K562 (cell line): ENCODE data around the gene MLIP. TPM values are rescaled to one million over a fixed set of nuclear protein-coding genes. Genes with fewer than 3 reads are reported as not detected.

Source experiments
- ATAC-seq: fragments of 200-7000 bp; cut with Tn5 transposase; 3 replicates; pipeline ENCODE4 v1.9.1; 2020; ENCODE audit warnings: moderate library complexity
- BruUV-seq: library from RNA; stranded (reverse); fragments of 400-500 nt; replicated peaks from 2 replicates; lab custom pipeline; 2021; lab: Mats Ljungman, UMichigan
- CTCF ChIA-PET: fragments of 300-600 bp; formaldehyde crosslinking; extraction: SDS; loops from one replicate; lab custom pipeline; 2021; ENCODE audit warnings: low intra/inter-chr PET ratio; lab: Yijun Ruan, JAX
- POLR2A ChIA-PET: fragments of 300-600, 350-650 bp; sonication (Branson Sonifier 250); formaldehyde crosslinking; extraction: SDS; loops from one replicate; lab custom pipeline; 2021; ENCODE audit warnings: antibody characterized with exemption, inconsistent platforms; lab: Yijun Ruan, JAX
- DNase-seq, 4 experiments: peaks; one replicate each; pipeline versions ENCODE4 v3.0.0 to v3.0.0-alpha.2; 2011 to 2018; ENCODE audit warnings: low spot score in 3 of 4, mixed read lengths in 3 of 4; ENCODE audit errors: extremely low read depth in 1 of 4
- FAIRE-seq: peaks from 2 replicates; lab custom pipeline; 2011; peaks lifted over from hg19 to GRCh38; lab: Jason Lieb, UNC
- H2AFZ ChIP-seq: 2 replicates; pipeline ENCODE4 v1.6.0; 2011; ENCODE audit warnings: low read depth, low read length, control low read depth, inconsistent platforms
- H3K27ac ChIP-seq: fragments of 200-600 bp; 3 replicates; pipeline ENCODE4 v1.8.0; 2011; ENCODE audit warnings: low read depth, mild to moderate bottlenecking, control low read depth, inconsistent platforms, low read length, moderate library complexity, mixed read lengths; ENCODE audit errors: extremely low read depth
- H3K27me3 ChIP-seq, 2 experiments: fragments of 300-600 bp in 1 of 2; 2 replicates in 1 of 2; 3 replicates in 1 of 2; pipeline versions ENCODE4 v1.6.0 to v1.8.0; 2011; ENCODE audit warnings: inconsistent platforms in 2 of 2, low read length in 2 of 2, mild to moderate bottlenecking in 1 of 2, mixed read lengths in 1 of 2, moderate library complexity in 1 of 2; ENCODE audit not compliant: control insufficient read depth in 2 of 2, insufficient read depth in 2 of 2
- H3K36me3 ChIP-seq: fragments of 300-600 bp; 3 replicates; pipeline ENCODE4 v1.8.0; 2011; ENCODE audit warnings: mild to moderate bottlenecking, low read length, inconsistent platforms; ENCODE audit not compliant: control insufficient read depth, insufficient read depth
- H3K4me1 ChIP-seq, 2 experiments: fragments of 200-600 bp in 1 of 2; replicated peaks in 1 of 2; 2 replicates in 1 of 2; 3 replicates in 1 of 2; pipeline versions ENCODE4 v1.5.1 to v1.8.0; 2011; ENCODE audit warnings: inconsistent platforms in 2 of 2, low read length in 2 of 2, mild to moderate bottlenecking in 1 of 2, mixed read lengths in 1 of 2, moderate library complexity in 1 of 2; ENCODE audit not compliant: control insufficient read depth in 2 of 2, insufficient read depth in 2 of 2
- H3K4me2 ChIP-seq: 2 replicates; pipeline ENCODE4 v1.6.1; 2011; ENCODE audit warnings: low read length, control low read depth, inconsistent platforms, mixed read lengths; ENCODE audit not compliant: insufficient read depth
- H3K4me3 ChIP-seq: fragments of 200-600 bp; sonication (generic), shearing (Covaris generic); 2 replicates; pipeline ENCODE4 v1.5.1; 2016; ENCODE audit warnings: control low read depth, inconsistent platforms
- H3K79me2 ChIP-seq: fragments of 200-600 bp; 3 replicates; pipeline ENCODE4 v1.8.0; 2011; ENCODE audit warnings: low read length, inconsistent platforms; ENCODE audit not compliant: control insufficient read depth, insufficient read depth
- H3K9ac ChIP-seq, 2 experiments: 2 replicates each; pipeline versions ENCODE4 v1.6.0 to v1.6.1; 2011; ENCODE audit warnings: low read depth in 2 of 2, low read length in 2 of 2, control low read depth in 1 of 2, inconsistent platforms in 1 of 2, mild to moderate bottlenecking in 1 of 2, mixed read lengths in 1 of 2; ENCODE audit not compliant: insufficient read depth in 1 of 2
- H3K9me1 ChIP-seq: one replicate; pipeline ENCODE4 v1.6.0; 2011; ENCODE audit warnings: inconsistent platforms, mild to moderate bottlenecking, low read length, moderate library complexity; ENCODE audit not compliant: control insufficient read depth, insufficient read depth
- H3K9me3 ChIP-seq: replicated peaks from 2 replicates; pipeline ENCODE4 v1.5.1; 2011; ENCODE audit warnings: low read depth, low read length, inconsistent platforms; ENCODE audit not compliant: control insufficient read depth, insufficient read depth
- H4K20me1 ChIP-seq: replicated peaks from 2 replicates; pipeline ENCODE4 v1.6.1; 2011; ENCODE audit warnings: low read length, inconsistent platforms, mixed read lengths; ENCODE audit not compliant: control insufficient read depth, insufficient read depth
- ETV6 ChIP-seq, 3 experiments: fragments of 150-350 bp in 1 of 3; sonication (generic) in 1 of 3; formaldehyde crosslinking in 1 of 3; IDR thresholded peaks; 2 replicates each; pipeline versions ENCODE4 v1.6.1 to v1.8.0; 2014 to 2022; ENCODE audit warnings: borderline replicate concordance in 2 of 3, low read depth in 2 of 3, antibody characterized with exemption in 1 of 3, low read length in 1 of 3, mild to moderate bottlenecking in 1 of 3, missing genetic modification reagents in 1 of 3
- LARP7 ChIP-seq: fragments of 450-650 bp; IDR thresholded peaks from 2 replicates; pipeline ENCODE4 v1.6.1; 2016
- MLLT1 ChIP-seq, 2 experiments: fragments of 450-650 bp; IDR thresholded peaks; 2 replicates each; pipeline ENCODE4 v1.6.1; 2016
- NCOA6 ChIP-seq: fragments of 450-650 bp; IDR thresholded peaks from 2 replicates; pipeline ENCODE4 v1.6.1; 2017; ENCODE audit warnings: mild to moderate bottlenecking
- PHB2 ChIP-seq: fragments of 450-650 bp; IDR thresholded peaks from 2 replicates; pipeline ENCODE4 v1.6.1; 2017; ENCODE audit warnings: low read depth
- PHTF2 ChIP-seq: fragments of 250-450 bp; sonication (Bioruptor Pico); IDR thresholded peaks from 2 replicates; pipeline ENCODE4 v1.5.0; 2021; ENCODE audit warnings: mild to moderate bottlenecking
- SAP30 ChIP-seq: fragments of 200-600 bp; sonication (generic); IDR thresholded peaks from 2 replicates; pipeline ENCODE4 v1.6.1; 2012; ENCODE audit warnings: borderline replicate concordance, low read depth, mild to moderate bottlenecking, moderate library complexity, low read length, control low read depth, inconsistent platforms; ENCODE audit not compliant: insufficient read depth, poor library complexity, severe bottlenecking
- SMAD4 ChIP-seq: fragments of 250-450 bp; sonication (Bioruptor Pico); conservative IDR thresholded peaks from 2 replicates; pipeline ENCODE4 v1.8.0; 2021; ENCODE audit warnings: inconsistent platforms, mild to moderate bottlenecking, moderate library complexity
- ZNF780A ChIP-seq: fragments of 250-450 bp; sonication (Bioruptor Pico); IDR thresholded peaks from 2 replicates; pipeline ENCODE4 v1.5.0; 2021; ENCODE audit warnings: mild to moderate bottlenecking
- WGBS: fragments of 100-300 bp; shearing (Covaris generic); methylation state at CpG from one replicate; pipeline ENCODE4 v1.1.6; 2016; ENCODE audit warnings: low coverage, mixed read lengths; ENCODE audit not compliant: insufficient coverage; ENCODE audit errors: missing lambda C conversion rate; 5-methylcytosine and 5-hydroxymethylcytosine counted together
- in situ Hi-C: fragments of 300-500 bp; cut with MboI; formaldehyde crosslinking; loops from 4 replicates; pipeline ENCODE4 v1.15.0; 2018; ENCODE audit warnings: inconsistent platforms, mixed read lengths
- intact Hi-C: fragments of 100-400 bp; cut with micrococcal nuclease; formaldehyde crosslinking; loops from 2 replicates; pipeline ENCODE4 v1.14.2; 2022
- polyA plus RNA-seq, 8 experiments: library from polyadenylated mRNA; depleted of rRNA in 4 of 8; stranded (reverse) in 5 of 8; unstranded in 3 of 8; fragments of >200 nt; fragmentation: Nextera tagmentation in 2 of 8; fragmentation: Illumina TruSeq in 1 of 8; extraction: Ambion mirVana in 2 of 8; extraction: Trizol in 1 of 8; gene quantifications; 2 replicates each; pipeline versions ENCODE4 v1.2.1 to v1.2.3, GENCODE V29; 2011 to 2014; ENCODE audit warnings: inconsistent platforms in 1 of 8, missing spikeins in 1 of 8
- total RNA-seq, 7 experiments: library from RNA; depleted of rRNA in 6 of 7; stranded (reverse); fragments of >200 nt in 6 of 7; fragmentation: Illumina TruSeq in 2 of 7; extraction: Trizol in 2 of 7; gene quantifications; 2 replicates each; pipeline versions ENCODE4 v1.2.1 to v1.2.3, GENCODE V29; 2011 to 2021; ENCODE audit warnings: low replicate concordance in 1 of 7
- TF ChIP-seq, protein P1 (sequence below): fragments of 450-650 bp; IDR thresholded peaks from 2 replicates; pipeline ENCODE4 v1.6.1; 2018; ENCODE audit warnings: mild to moderate bottlenecking, low read depth; ENCODE audit not compliant: partially characterized antibody
- TF ChIP-seq, protein P2 (sequence below): sonication (generic); formaldehyde crosslinking; IDR thresholded peaks from 2 replicates; pipeline ENCODE4 v1.8.0; 2022; ENCODE audit warnings: missing genetic modification reagents, mild to moderate bottlenecking, moderate library complexity, borderline replicate concordance
- TF ChIP-seq, protein P3 (sequence below): fragments of 450-650 bp; IDR thresholded peaks from 2 replicates; pipeline ENCODE4 v1.6.1; 2017; ENCODE audit warnings: antibody characterized with exemption, mild to moderate bottlenecking

Gene MLIP
- total and polyA plus RNA-seq, 9 of the 15 experiments (the other 6 are each of a cell fraction or from before 2014, with no cell fraction given), result not detected

DNA sequence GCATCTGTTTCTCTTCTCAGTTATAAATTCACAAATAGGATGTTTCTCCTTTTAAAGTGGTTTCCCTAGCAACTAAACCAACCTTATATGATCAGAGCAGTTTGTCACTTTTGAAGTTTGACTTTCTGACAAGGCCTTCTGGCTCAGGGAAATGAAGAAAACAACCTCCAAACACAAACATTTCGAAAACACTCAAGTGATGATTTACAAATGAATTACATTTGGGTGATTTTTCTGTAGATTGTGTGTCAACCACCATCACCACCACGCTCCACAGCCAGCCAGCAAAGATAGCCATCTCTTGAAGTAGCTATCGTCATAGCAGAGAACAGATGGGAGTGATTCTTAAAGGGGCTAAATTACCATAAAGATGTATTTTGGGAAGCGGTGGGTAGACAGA lies 16.5 kb upstream of the MLIP start (continued):
- TF ChIP-seq, protein P1, sequence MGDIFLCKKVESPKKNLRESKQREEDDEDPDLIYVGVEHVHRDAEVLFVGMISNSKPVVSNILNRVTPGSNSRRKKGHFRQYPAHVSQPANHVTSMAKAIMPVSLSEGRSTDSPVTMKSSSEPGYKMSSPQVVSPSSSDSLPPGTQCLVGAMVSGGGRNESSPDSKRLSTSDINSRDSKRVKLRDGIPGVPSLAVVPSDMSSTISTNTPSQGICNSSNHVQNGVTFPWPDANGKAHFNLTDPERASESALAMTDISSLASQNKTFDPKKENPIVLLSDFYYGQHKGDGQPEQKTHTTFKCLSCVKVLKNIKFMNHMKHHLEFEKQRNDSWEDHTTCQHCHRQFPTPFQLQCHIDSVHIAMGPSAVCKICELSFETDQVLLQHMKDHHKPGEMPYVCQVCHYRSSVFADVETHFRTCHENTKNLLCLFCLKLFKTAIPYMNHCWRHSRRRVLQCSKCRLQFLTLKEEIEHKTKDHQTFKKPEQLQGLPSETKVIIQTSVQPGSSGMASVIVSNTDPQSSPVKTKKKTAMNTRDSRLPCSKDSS, result no peak
- TF ChIP-seq, all 486 proteins: peak for 0

GRCh38 chr6:54095723-54096122 lies 15.5 kb upstream of the MLIP start:
- Histone ChIP-seq H4K20me1 (no peaks in the 10 kb centered on the region), H3K4me3 (no peak overlapping the region), H3K9me3 (no peaks in the 10 kb centered on the region), H3K9ac (no peak overlapping the region), H2AFZ (no peak overlapping the region), H3K4me1 (no peaks in the 10 kb centered on the region), H3K27ac (no peak overlapping the region), H3K79me2 (no peaks in the 10 kb centered on the region), H3K4me2 (no peak overlapping the region), H3K36me3 (no peaks in the 10 kb centered on the region), H3K9me1 (no peaks in the 10 kb centered on the region), H3K27me3 (no peaks in the 10 kb centered on the region)
- DNase-seq (no peak), ATAC-seq (no peak), FAIRE-seq (no peak)
- intact Hi-C loops, result no loop called here
- CTCF ChIA-PET, result no interaction called here
- in situ Hi-C loops, result no loop called here
- 6% methylated on average over 4 of the region's 4 CpGs for WGBS
- POLR2A ChIA-PET, result no interaction called here
- BruUV-seq, result no TSS peak
- no peak for TF ChIP-seq ETV6 (IDR thresholded peaks at IDR 0.05; ENCODE audit: borderline replicate concordance in 1 of 2, low read depth in 2 of 2, low read length in 1 of 2)
- TF ChIP-seq ETV6 (CRISPR knock-in tag; IDR thresholded peaks at IDR 0.05; ENCODE audit: borderline replicate concordance), result no peak
- TF ChIP-seq LARP7, result no peak
- no peak for TF ChIP-seq SMAD4 (CRISPR knock-in tag)
- no peak for TF ChIP-seq ZNF780A (CRISPR knock-in tag)
- TF ChIP-seq, protein P2, sequence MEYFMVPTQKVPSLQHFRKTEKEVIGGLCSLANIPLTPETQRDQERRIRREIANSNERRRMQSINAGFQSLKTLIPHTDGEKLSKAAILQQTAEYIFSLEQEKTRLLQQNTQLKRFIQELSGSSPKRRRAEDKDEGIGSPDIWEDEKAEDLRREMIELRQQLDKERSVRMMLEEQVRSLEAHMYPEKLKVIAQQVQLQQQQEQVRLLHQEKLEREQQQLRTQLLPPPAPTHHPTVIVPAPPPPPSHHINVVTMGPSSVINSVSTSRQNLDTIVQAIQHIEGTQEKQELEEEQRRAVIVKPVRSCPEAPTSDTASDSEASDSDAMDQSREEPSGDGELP (CRISPR knock-in tag), result no peak
- no peak for TF ChIP-seq PHB2
- no peak for TF ChIP-seq MLLT1 (IDR thresholded peaks at IDR 0.05)
- TF ChIP-seq, protein P3, sequence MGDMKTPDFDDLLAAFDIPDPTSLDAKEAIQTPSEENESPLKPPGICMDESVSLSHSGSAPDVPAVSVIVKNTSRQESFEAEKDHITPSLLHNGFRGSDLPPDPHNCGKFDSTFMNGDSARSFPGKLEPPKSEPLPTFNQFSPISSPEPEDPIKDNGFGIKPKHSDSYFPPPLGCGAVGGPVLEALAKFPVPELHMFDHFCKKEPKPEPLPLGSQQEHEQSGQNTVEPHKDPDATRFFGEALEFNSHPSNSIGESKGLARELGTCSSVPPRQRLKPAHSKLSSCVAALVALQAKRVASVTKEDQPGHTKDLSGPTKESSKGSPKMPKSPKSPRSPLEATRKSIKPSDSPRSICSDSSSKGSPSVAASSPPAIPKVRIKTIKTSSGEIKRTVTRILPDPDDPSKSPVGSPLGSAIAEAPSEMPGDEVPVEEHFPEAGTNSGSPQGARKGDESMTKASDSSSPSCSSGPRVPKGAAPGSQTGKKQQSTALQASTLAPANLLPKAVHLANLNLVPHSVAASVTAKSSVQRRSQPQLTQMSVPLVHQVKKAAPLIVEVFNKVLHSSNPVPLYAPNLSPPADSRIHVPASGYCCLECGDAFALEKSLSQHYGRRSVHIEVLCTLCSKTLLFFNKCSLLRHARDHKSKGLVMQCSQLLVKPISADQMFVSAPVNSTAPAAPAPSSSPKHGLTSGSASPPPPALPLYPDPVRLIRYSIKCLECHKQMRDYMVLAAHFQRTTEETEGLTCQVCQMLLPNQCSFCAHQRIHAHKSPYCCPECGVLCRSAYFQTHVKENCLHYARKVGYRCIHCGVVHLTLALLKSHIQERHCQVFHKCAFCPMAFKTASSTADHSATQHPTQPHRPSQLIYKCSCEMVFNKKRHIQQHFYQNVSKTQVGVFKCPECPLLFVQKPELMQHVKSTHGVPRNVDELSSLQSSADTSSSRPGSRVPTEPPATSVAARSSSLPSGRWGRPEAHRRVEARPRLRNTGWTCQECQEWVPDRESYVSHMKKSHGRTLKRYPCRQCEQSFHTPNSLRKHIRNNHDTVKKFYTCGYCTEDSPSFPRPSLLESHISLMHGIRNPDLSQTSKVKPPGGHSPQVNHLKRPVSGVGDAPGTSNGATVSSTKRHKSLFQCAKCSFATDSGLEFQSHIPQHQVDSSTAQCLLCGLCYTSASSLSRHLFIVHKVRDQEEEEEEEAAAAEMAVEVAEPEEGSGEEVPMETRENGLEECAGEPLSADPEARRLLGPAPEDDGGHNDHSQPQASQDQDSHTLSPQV, result no peak
- no peak for TF ChIP-seq PHTF2
- no peak for TF ChIP-seq SAP30
- no peak for TF ChIP-seq NCOA6
